Measurements from ENCODE around the gene CAMK1D. TPM values are rescaled to one million over a fixed set of nuclear protein-coding genes. Genes with fewer than 3 reads are reported as not detected.

The CAMK1D gene
- total and polyA plus RNA-seq, 2 experiments from 2014 or later = 4.6 to 7.2 TPM

DNA sequence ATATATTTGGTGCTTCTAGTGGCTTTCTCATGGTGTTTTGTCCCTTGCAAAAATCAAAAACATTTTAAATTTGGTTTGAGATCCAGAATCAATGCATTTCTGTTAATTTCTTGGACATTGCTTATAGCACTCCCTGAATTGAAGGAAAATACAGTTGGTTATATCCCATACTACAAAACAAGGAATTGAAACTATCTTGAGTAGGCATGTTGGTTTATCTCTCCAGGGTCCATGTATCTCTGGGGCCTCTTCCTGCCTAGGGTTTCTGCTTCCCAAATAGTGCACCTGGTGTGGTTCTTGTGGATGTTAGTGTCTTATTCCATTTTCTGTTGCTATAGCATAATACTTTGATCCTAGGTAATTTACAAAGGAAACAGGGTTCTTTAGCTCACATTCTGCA lies 212.4 kb downstream of the CAMK1D start (continued):
- TF ChIP-seq, protein P1, sequence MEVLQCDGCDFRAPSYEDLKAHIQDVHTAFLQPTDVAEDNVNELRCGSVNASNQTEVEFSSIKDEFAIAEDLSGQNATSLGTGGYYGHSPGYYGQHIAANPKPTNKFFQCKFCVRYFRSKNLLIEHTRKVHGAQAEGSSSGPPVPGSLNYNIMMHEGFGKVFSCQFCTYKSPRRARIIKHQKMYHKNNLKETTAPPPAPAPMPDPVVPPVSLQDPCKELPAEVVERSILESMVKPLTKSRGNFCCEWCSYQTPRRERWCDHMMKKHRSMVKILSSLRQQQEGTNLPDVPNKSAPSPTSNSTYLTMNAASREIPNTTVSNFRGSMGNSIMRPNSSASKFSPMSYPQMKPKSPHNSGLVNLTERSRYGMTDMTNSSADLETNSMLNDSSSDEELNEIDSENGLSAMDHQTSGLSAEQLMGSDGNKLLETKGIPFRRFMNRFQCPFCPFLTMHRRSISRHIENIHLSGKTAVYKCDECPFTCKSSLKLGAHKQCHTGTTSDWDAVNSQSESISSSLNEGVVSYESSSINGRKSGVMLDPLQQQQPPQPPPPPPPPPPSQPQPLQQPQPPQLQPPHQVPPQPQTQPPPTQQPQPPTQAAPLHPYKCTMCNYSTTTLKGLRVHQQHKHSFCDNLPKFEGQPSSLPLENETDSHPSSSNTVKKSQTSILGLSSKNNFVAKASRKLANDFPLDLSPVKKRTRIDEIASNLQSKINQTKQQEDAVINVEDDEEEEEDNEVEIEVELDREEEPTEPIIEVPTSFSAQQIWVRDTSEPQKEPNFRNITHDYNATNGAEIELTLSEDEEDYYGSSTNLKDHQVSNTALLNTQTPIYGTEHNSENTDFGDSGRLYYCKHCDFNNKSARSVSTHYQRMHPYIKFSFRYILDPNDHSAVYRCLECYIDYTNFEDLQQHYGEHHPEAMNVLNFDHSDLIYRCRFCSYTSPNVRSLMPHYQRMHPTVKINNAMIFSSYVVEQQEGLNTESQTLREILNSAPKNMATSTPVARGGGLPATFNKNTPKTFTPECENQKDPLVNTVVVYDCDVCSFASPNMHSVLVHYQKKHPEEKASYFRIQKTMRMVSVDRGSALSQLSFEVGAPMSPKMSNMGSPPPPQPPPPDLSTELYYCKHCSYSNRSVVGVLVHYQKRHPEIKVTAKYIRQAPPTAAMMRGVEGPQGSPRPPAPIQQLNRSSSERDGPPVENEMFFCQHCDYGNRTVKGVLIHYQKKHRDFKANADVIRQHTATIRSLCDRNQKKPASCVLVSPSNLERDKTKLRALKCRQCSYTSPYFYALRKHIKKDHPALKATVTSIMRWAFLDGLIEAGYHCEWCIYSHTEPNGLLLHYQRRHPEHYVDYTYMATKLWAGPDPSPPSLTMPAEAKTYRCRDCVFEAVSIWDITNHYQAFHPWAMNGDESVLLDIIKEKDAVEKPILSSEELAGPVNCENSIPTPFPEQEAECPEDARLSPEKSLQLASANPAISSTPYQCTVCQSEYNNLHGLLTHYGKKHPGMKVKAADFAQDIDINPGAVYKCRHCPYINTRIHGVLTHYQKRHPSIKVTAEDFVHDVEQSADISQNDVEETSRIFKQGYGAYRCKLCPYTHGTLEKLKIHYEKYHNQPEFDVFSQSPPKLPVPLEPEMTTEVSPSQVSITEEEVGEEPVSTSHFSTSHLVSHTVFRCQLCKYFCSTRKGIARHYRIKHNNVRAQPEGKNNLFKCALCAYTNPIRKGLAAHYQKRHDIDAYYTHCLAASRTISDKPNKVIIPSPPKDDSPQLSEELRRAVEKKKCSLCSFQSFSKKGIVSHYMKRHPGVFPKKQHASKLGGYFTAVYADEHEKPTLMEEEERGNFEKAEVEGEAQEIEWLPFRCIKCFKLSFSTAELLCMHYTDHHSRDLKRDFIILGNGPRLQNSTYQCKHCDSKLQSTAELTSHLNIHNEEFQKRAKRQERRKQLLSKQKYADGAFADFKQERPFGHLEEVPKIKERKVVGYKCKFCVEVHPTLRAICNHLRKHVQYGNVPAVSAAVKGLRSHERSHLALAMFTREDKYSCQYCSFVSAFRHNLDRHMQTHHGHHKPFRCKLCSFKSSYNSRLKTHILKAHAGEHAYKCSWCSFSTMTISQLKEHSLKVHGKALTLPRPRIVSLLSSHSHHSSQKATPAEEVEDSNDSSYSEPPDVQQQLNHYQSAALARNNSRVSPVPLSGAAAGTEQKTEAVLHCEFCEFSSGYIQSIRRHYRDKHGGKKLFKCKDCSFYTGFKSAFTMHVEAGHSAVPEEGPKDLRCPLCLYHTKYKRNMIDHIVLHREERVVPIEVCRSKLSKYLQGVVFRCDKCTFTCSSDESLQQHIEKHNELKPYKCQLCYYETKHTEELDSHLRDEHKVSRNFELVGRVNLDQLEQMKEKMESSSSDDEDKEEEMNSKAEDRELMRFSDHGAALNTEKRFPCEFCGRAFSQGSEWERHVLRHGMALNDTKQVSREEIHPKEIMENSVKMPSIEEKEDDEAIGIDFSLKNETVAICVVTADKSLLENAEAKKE (CRISPR knock-in tag; IDR thresholded peaks at IDR 0.05) = no peak
- TF ChIP-seq EZH2phosphoT487 (IDR thresholded peaks at IDR 0.05; ENCODE audit: unreplicated experiment) = no peak
- TF ChIP-seq NANOG (IDR thresholded peaks at IDR 0.05; ENCODE audit: borderline replicate concordance) = no peak
- no peak for TF ChIP-seq CREB1 (CRISPR knock-in tag; IDR thresholded peaks at IDR 0.05; ENCODE audit: low read depth)
- TF ChIP-seq, protein P2, sequence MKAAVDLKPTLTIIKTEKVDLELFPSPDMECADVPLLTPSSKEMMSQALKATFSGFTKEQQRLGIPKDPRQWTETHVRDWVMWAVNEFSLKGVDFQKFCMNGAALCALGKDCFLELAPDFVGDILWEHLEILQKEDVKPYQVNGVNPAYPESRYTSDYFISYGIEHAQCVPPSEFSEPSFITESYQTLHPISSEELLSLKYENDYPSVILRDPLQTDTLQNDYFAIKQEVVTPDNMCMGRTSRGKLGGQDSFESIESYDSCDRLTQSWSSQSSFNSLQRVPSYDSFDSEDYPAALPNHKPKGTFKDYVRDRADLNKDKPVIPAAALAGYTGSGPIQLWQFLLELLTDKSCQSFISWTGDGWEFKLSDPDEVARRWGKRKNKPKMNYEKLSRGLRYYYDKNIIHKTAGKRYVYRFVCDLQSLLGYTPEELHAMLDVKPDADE (IDR thresholded peaks at IDR 0.05) = no peak
- TF ChIP-seq, protein P3, sequence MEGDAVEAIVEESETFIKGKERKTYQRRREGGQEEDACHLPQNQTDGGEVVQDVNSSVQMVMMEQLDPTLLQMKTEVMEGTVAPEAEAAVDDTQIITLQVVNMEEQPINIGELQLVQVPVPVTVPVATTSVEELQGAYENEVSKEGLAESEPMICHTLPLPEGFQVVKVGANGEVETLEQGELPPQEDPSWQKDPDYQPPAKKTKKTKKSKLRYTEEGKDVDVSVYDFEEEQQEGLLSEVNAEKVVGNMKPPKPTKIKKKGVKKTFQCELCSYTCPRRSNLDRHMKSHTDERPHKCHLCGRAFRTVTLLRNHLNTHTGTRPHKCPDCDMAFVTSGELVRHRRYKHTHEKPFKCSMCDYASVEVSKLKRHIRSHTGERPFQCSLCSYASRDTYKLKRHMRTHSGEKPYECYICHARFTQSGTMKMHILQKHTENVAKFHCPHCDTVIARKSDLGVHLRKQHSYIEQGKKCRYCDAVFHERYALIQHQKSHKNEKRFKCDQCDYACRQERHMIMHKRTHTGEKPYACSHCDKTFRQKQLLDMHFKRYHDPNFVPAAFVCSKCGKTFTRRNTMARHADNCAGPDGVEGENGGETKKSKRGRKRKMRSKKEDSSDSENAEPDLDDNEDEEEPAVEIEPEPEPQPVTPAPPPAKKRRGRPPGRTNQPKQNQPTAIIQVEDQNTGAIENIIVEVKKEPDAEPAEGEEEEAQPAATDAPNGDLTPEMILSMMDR (conservative IDR thresholded peaks at IDR 0.05; ENCODE audit: low read depth in 2 of 2) = no peak
- TF ChIP-seq JUNB (IDR thresholded peaks at IDR 0.05; ENCODE audit: unreplicated experiment) = no peak
- no peak for TF ChIP-seq EZH2 (IDR thresholded peaks at IDR 0.05; ENCODE audit: low read depth, unreplicated experiment)
- no peak for TF ChIP-seq POLR2AphosphoS5 (IDR thresholded peaks at IDR 0.05; ENCODE audit: low read depth)
- TF ChIP-seq ZNF114 (CRISPR knock-in tag; IDR thresholded peaks at IDR 0.05) = no peak
- no peak for TF ChIP-seq ZNF331 (CRISPR knock-in tag; IDR thresholded peaks at IDR 0.05; ENCODE audit: low read depth)
- TF ChIP-seq STAT1 (IDR thresholded peaks at IDR 0.05; ENCODE audit: unreplicated experiment) = no peak
